Measurements from ENCODE around the gene KIFAP3.

Gene KIFAP3

GRCh38 chr1:169970114-169970513 is 104.4 kb downstream of the KIFAP3 start:
- DNase-seq, result no peak

DNA sequence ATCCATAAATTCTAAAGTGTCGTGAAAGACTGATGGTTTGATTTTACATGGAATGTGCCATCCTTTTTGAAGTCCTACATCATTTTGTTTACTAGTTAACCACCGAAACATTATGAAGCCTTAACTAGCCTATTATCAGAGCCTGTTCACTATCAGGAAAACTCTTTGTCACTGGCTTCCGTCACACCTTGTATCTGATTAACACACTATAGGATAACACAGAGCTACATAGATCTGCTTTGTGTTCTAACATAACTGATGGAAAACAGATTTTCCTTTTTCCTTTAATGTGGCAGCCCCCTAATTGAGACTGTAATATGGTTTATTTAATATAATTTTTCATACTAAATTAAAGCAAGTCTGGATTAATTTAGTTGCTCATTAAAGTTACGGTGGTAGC is 106.3 kb downstream of the KIFAP3 start:
- no peak for DNase-seq

GRCh38 chr1:169964206-169964605 is 110.3 kb downstream of the KIFAP3 start:
- no peak for DNase-seq

DNA sequence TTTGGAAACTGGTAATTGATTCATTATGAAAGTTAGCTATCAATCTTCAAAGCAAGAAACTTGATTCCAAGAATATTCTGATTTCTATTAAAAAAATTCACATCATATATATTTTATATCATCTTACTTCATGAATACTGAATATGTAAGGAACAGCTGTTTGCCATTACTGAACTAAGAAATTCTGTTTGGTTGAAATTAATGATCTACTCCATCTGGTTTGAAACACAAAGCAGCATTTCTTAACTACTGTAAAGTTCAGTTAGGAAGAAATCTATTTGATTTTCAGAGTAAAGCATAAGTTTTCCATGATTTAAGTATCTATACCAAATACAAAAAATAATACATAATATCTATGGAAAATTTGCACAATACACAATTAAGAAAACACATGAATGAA is 114.8 kb downstream of the KIFAP3 start:
- DNase-seq, result no peak

DNA sequence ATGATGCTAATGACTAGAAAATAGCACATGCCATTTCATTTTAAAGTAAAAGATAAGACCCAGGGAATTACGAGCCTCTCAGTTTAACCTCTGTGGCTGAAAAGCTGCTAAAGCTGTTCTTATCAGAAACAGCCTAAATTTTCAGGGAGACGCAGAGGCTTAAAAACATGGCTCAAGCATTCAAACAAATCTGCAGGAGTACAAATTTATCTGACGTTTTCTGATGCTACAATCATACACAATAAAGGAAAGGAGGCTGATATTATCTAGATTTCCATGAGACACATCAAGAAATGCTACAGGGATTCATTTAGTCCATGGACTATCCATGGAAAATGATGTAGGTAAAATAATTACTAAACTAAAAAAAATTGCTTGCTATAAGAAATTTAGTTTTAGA is 115.5 kb downstream of the KIFAP3 start:
- no peak for DNase-seq

DNA sequence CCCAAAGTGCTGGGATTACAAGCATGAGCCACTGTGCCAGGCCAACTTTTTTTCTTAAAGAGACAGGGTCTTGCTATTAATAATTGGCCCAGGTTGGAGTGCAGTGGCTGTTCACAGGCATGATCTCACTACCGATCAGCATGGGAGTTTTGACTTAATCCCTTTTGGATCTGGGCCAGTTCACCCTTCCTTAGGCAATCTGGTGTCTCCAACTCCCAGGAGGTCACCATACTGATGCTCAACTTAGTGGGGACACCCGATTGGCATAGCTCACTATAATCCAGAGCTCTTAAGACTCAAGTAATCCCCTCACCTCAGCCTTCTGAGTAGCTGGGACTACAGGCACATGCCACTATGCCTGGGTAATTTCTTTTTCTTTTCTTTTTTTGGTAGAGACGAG is 116.6 kb downstream of the KIFAP3 start:
- no peak for DNase-seq

DNA sequence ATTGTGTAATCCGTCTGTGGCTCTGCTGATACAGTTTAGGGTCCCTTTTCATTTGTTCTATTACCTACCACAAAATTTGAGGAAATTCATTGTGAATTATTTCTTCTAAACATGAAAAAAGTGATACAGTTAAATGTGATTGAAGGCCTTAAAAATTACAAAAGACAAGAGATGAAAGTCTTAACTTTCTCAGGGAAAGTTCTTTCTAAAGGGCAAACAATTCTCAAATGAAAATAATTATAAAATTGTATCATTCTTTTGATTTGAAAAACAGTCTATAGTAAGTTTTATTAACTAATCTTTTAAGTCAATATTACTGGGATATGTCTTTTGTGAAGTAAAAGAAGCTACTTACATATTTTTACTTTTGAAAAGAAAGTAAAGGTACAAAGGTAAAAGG is 123.4 kb downstream of the KIFAP3 start:
- no peak for DNase-seq

DNA sequence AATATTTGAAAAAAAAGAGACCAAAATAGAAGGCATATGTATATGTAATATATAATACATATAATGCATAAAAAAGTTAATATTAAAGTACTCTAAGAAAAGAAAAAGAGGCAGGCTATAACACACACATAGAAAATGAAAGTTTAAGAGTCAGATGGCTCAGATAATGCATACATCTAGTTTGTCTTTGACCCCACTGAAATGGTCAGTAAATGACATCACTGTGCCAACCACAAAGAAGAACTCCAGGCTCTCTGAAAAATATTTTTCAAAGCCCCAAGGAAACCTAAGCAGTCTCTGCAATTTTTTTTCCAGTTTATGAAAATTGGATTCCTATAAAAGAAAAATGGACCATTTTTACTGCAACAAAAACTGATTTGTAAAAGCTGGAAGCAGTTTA is 125.4 kb downstream of the KIFAP3 start:
- DNase-seq, result no peak

DNA sequence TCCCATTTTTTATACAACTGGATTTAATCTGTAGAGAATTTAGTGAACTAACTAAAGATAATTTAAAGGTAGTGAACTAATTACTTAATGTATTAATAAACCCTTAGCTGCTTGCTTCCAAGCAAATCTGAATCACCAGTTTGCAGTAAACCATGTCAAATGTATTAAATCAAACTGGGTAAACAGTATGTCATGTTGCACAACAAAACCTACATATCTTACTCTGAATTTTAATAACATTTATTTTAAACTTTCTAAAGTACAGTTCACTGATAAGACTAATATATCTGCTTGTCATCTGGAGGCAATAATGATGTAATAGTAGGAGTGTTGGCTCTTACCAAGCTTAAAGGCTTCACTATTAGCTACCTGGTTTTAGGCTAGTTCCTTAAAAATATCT is 128.3 kb downstream of the KIFAP3 start:
- no peak for DNase-seq

GRCh38 chr1:169945181-169945580 is 129.3 kb downstream of the KIFAP3 start:
- DNase-seq, result no peak

- no peak for DNase-seq
These were observed 129.9 kb downstream of the KIFAP3 start for GRCh38 chr1:169944621-169945020.

DNA sequence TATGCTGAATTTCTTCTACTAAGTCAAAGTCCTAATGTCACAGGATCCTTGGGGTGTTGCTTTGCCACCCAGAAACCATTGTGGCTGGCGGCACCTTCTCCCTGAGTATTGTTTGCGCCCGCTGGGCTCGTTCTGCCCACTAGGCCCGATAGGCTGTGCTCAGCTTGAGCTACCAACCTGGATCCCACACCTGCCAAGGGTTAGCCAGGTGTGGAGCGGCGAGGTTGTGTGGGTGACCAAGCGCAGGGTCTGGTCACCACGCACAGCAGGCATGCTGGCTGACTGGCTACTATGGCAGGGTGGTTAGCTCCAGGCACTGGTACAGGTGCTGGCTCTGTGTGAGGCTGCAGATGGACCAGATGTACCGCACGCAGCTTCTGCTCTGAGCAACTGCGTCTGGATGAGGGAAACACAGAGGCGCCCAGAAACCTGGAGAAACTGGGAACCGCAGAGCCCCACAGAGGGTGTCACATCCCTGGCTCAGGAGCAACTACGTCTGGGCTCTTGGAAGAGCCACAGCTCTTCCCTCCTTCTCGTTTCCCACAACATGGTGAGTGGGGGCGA is 130.4 kb downstream of the KIFAP3 start:
- no peak for DNase-seq

DNA sequence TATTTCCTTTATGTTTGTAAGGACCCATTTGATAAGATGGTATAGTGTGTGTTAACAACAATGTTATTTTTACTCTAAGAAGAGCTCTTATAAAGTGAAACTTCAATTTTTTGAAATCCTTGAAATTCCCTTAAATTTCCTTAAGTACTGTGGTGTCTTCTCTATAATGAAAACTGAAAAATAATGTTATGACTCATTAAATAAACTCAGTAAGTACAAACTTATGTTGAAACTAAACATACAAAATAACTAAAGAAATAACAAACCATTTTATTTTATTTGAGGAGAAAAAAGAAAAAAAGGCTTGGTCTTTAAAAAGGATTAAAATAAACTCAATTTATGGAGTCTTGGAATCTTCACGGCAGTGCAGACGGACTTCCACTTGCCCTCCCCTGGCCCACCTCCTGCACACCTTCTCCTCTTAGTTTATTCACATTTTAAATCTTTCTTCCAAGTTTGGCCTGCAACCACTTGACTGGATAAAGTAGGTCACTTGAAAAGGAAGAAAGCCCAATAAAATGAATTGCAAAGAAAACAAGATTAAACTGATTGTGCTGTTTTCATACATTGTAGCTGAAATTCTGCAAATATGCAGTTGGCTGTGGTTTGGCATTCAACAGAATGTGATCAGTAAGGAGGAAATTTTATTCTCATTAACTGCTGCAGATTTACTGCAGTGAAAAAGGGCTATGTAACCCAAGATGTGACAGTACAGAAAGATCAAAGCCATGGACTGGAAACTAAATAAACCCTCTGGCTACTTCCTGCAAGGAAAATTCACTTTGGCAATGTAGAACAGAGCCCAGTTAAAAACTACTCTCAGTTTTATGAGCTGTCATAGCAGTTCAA is 132.3 kb downstream of the KIFAP3 start:
- no peak for DNase-seq

- no peak for DNase-seq
These were observed 140.3 kb downstream of the KIFAP3 start for GRCh38 chr1:169933984-169934725.

DNA sequence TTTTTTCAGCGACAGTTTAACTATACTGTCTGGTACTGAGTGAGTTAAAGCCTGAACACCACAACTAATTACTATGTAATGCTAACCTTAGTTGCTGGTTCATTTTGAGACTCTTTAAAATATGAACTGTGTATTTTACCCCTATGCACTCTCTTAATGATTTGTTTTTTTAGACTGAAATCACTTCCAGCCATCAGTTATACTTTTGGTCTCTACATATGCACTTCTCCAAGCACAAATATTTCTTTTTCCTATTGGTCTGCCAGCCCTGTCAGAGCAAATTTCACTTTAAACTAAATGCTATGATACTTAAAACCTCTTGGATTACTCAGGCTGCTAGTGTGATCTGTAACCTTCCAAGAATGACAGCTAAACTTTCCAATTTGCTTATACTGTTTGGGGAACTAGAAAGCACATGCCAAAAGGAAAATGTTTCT is 142.7 kb downstream of the KIFAP3 start:
- DNase-seq, result no peak

- DNase-seq, result no peak
These were observed 145.3 kb downstream of the KIFAP3 start for GRCh38 chr1:169929210-169929526.

DNA sequence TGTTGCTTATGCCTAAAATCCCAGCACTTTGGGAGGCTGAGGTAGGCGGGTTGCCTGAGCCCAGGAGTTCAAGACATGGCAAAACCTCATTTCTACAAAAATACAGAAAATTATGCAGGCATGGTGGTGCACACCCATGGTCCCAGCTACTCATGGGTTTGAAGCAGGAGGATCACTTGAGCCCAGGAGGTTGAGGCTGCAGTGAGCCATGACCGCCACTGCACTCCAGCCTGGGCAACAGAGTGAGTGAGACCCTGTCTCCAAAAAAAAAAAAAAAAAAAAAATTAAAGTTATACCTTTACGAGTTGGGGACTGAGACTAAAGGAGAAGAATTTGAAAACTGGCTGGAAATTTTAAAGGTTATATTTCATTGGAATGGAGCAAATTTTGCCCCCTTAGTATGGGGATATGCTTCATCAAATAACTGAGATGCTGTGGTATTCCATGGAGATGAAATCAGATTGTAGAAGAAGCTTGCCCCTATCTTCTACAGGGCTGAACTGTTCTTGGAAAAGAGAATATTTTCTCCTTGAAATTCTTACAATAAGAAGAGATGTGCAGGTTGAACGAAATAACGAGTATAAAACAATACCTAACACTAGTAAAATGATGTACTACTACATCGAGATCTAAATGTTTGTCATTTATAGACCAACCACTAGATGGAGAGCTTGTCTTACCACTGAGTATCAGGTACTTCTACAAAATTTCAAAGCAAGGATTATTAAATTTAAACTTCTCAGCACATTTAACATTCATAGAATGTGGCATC is 145.9 kb downstream of the KIFAP3 start:
- no peak for DNase-seq

DNA sequence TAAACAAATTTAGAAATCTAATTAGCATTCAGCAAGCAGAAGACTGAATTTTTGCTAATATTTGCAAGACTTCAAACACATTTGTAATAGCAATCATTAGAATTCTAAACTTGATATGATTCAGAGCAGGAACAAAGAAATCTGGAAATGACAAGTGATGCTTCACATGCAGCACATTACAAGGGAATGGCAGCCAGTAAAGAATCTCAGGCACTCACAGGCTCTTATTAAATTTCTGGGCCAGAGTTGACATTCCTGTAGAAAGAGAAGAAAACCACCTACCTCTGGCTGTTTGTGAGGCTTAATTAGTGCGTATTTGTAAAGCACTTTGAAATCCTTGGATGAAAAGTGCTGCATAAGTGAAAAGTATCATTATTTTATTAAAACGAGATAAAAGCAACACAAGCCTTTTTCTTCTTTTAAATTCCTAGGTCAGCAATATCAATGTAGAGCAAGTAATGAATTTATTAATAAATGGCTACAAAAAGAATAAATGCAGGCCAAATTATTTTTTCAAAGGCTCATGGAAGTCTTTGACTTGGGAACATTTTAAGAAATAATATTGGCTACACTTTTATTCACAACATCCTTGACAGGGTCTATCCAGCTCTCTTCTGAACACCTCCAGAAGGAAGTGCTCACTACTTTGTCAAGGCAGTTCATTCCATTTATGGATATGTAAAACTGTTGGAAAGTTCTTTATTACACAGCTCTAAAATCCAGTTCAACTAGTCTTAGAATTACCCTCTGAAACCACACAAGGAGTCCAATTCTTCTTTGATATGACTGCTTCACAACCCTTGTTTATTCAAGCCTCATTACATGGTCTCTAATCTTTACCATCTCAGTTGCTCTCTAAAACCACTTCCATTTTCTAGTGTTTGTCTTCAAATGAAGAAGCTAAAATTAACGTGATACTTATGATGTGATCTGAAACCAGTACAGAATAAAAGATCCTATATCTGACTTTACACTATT is 148.7 kb downstream of the KIFAP3 start:
- DNase-seq, result no peak

GRCh38 chr1:169924829-169925228 is 149.7 kb downstream of the KIFAP3 start:
- DNase-seq, result no peak

- no peak for DNase-seq
These were observed 150.4 kb downstream of the KIFAP3 start for GRCh38 chr1:169924063-169924462.

- DNase-seq, result no peak
These were observed 153.4 kb downstream of the KIFAP3 start for GRCh38 chr1:169921080-169921479.

DNA sequence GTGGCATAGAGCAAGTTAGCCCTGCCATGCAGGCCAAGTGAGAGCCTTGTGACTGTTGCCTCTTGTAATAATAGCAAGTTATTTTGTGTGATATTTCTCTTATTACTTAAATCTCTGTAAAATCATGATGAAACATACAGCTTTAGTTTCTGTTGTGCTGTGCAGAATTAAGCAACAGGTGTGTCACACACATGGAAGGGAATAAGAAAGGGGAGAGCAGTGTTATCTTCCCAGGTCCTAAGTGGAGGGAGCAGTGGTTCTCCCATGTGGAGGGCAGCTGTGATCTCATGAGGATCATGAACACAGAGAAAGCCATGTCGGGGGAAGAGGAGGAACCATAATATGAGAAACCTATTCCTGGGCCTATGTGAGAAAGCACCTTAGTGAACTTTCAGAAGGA is 155.6 kb downstream of the KIFAP3 start:
- no peak for DNase-seq
